HG02642 (cell line): ENCODE data around the gene GLG1.
"Not testable (repeated sequence)": the region's sequence is repeated elsewhere in the genome, so short reads cannot be mapped to it uniquely, and the experiment has no call there.

ENCODE experiments used
- ATAC-seq: cut with Tn5 transposase; IDR thresholded peaks from one replicate; pipeline ENCODE4 v1.9.1; 2021; ENCODE audit warnings: mild to moderate bottlenecking; ENCODE audit not compliant: unreplicated experiment, poor library complexity

GLG1 gene

GRCh38 chr16:74546112-74546511 is 60.8 kb downstream of the GLG1 start:
- not testable (repeated sequence) for ATAC-seq

- not testable (repeated sequence) for ATAC-seq
Observed at GRCh38 chr16:74542911-74543578, 63.9 kb downstream of the GLG1 start.

- not testable (repeated sequence) for ATAC-seq
Observed at GRCh38 chr16:74540663-74541062, 66.3 kb downstream of the GLG1 start.

DNA sequence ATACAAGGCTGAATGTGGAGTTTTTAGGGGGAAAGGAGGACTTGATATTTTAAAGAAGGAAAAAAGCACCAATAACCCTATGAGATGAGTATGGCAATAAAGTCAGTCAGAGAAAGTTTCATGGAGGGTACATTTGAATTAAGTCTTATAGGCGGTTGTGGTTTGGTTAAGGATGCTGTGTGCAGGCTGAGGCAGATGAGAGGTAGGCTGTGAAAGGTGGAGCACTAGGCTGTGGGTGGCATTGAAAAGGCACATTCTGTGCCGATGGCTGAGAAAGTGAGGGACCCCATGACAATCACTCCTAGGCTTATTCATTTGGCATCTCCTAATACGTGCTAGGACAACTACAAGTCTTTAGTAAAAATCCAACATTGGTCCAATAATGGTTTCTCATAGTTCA is 68.1 kb downstream of the GLG1 start:
- not testable (repeated sequence) for ATAC-seq

DNA sequence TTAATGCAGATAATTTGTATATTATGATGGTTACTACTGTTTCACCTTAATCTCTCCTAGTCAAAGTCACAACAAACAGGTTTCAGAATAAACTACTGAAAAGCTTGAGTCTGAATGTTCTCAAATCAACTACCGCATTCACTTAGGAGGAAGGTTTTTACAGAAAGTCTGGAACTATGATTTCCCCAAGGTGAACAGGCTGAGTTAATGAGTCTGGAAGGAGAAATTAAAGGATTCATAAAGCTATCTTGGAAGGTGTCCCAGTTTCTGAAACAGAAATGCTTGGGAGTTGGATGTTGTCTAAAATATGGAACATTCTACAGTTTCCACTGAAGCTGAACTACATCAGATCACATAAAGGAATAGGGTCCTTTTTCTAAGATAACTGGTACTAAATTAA is 69.2 kb downstream of the GLG1 start:
- not testable (repeated sequence) for ATAC-seq

DNA sequence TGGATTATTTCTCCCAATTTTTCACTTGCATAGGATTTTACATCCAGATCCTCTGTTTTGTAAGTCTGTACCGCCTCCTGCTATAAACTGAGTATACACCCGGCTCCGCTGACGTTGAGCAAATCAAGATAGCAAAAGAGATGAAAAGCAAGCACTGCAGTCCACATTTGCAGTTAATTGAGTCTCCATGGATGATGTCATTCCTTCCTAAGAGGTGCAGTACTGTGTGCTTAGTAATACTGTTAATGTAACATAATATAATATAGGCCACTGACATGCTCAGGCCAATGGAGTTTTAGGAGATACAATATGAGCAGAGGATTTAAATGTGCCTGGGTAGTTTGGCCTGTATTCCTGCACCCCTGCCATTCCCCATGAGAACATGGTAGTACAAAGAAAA is 72.3 kb downstream of the GLG1 start:
- ATAC-seq, result not testable (repeated sequence)

GRCh38 chr16:74524926-74525325 is 82.0 kb downstream of the GLG1 start:
- ATAC-seq, result no peak

- no peak for ATAC-seq
Observed at GRCh38 chr16:74524117-74524516, 82.8 kb downstream of the GLG1 start.

- not testable (repeated sequence) for ATAC-seq
Observed at GRCh38 chr16:74523706-74524105, 83.2 kb downstream of the GLG1 start.

DNA sequence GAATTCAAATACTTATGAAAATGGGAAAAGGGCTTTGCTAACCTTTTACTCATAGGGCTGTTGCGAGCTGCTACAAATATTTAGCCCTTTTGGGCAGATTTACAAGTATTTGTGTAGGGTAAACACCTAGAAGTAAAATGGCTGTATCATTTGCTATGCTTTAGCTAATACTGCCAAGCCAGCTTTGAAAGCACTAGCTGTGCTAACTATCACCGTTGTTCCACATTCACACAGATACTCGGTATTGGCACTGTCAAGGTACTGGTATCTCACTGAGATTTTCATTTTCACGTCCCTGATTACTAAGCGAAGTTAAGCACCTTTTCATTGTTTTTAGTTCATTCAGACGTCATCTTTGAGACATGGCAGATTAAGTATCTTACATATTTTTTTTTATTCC is 84.8 kb downstream of the GLG1 start:
- ATAC-seq, result no peak

GRCh38 chr16:74521691-74522090 is 85.2 kb downstream of the GLG1 start:
- ATAC-seq, result no peak

- ATAC-seq, result not testable (repeated sequence)
Observed at GRCh38 chr16:74518934-74519333, 88.0 kb downstream of the GLG1 start.

GRCh38 chr16:74511961-74512360 is 95.0 kb downstream of the GLG1 start:
- ATAC-seq, result no peak

DNA sequence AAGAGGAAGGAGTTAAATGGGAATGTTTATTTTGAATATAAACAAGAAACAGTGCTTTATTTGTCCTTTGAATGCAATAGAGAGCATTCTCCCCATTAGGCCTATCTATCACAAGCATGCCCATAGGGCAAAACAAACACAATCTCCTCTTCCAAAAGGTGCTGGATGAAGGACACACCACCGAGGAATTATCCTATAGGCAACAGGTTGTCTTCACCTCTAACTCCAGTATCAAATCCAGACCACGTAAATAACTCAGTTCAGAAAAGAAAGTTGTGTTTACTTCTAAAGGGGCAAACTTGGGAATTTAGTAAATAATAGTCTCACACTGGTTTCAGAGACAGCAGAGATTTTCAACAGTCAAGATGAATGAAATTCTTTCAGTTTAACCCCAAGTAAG is 101.9 kb downstream of the GLG1 start:
- ATAC-seq, result no peak

DNA sequence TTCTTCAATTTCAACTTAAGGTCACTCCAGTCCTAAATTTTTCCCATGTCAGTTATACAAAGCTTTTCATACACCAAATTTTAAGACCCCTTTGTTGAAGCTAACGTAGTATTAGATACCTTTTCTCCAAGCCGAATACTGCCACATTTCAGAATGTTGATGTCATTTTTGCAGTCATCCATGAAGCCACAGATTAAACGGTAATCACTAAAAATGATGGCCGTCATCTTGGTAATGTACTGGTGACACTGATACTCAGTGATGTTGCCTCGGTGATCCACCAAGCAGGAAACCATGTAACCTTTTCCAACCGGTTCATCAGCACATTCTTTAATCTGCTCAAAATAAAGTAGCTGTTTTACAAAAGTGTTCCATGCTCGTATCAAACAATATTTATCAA is 103.5 kb downstream of the GLG1 start:
- ATAC-seq, result no peak

DNA sequence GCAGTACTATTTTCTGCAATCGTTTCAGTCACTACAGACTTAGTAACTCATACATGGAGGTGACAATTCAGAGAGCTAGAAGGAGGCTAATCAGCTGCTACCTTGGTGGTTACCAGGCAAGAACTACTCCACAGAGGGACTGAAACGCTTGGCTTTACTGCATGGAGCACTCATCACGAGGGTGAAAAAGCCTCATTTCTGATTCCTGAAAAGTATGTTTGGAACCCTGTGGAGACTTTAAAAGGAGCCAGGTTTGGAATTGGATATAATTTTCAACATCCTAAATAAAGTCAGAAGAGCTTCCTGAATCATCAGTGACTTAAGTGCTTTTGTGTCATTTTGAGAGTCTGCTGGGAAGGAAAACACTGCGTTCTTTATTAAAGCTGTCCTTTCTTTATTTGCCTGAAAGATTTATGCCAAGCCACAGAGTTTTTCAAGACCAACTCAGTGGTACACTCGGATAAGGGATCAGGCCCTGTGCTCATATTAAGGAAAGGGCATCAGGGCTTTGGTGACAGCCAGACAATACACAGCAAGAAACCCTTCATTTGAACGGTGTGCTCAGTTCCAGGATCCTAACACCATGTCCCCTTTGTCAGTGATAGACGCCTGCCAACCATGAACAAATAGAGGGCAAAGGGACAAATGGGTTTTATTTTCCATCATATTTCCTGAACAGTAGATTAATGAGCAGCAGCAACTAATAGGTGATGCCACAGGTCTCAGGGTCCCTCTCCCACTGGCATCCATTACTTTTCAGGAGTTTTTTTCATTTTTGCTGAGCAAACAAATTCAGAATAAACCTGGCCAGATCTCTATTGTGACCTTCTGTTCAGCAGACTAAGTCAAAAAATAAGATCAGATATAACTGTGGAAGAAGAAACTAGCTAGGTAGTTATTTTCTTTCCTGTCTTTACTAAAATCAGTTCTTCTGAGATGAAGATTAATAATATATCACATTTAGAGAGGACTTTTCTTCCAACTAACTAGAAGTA is 105.1 kb downstream of the GLG1 start:
- ATAC-seq, result no peak

- ATAC-seq, result no peak
Observed at GRCh38 chr16:74500907-74501306, 106.0 kb downstream of the GLG1 start.

- no peak for ATAC-seq
Observed at GRCh38 chr16:74499114-74499513, 107.8 kb downstream of the GLG1 start.

GRCh38 chr16:74497761-74498160 is 109.2 kb downstream of the GLG1 start:
- no peak for ATAC-seq

GRCh38 chr16:74496054-74496453 is 110.9 kb downstream of the GLG1 start:
- ATAC-seq, result no peak

- no peak for ATAC-seq
Observed at GRCh38 chr16:74492976-74493375, 113.9 kb downstream of the GLG1 start.
